LoVo (cell line): ENCODE data around the gene SMIM5.
"Not testable (repeated sequence)": the region's sequence is repeated elsewhere in the genome, so short reads cannot be mapped to it uniquely, and the experiment has no call there.

Experiments
- DNase-seq: peaks from one replicate; pipeline ENCODE4 v3.0.0-alpha.2; 2016; ENCODE audit warnings: low spot score

The SMIM5 gene

GRCh38 chr17:75632863-75633485 is at the start of gene SMIM5:
Gene SMIM5, plus strand, starts transcription at chr17:75633434. Its CDS starts 6,768 bp downstream, at chr17:75640202.
- DNase-seq = peak; percentile 76

GRCh38 chr17:75584849-75585175 is 48.4 kb upstream of the SMIM5 start:
- DNase-seq = no peak

GRCh38 chr17:75587675-75588595 is 45.3 kb upstream of the SMIM5 start, which contains the start of gene MYO15B:
Gene MYO15B, plus strand, starts transcription at chr17:75587800. Its CDS starts 258 bp downstream, at chr17:75588058.
- no peak for DNase-seq

GRCh38 chr17:75588596-75589011 is 44.6 kb upstream of the SMIM5 start:
- DNase-seq = no peak

- DNase-seq = peak; percentile 94
Measured at GRCh38 chr17:75589012-75589918, 44.0 kb upstream of the SMIM5 start.

GRCh38 chr17:75589919-75590303 is 43.3 kb upstream of the SMIM5 start:
- DNase-seq = no peak

- DNase-seq = no peak
Measured at GRCh38 chr17:75590314-75590761, 42.9 kb upstream of the SMIM5 start.

- no peak for DNase-seq
Measured at GRCh38 chr17:75590849-75591721, 42.1 kb upstream of the SMIM5 start.

GRCh38 chr17:75591722-75592302 is 41.4 kb upstream of the SMIM5 start:
- no peak for DNase-seq

GRCh38 chr17:75592348-75593020 is 40.8 kb upstream of the SMIM5 start:
- DNase-seq = no peak

GRCh38 chr17:75593430-75593829 is 39.8 kb upstream of the SMIM5 start:
- not testable (repeated sequence) for DNase-seq

- no peak for DNase-seq
Measured at GRCh38 chr17:75594499-75595283, 38.5 kb upstream of the SMIM5 start.

GRCh38 chr17:75595284-75595919 is 37.8 kb upstream of the SMIM5 start:
- no peak for DNase-seq

GRCh38 chr17:75595920-75596313 is 37.3 kb upstream of the SMIM5 start:
- no peak for DNase-seq

GRCh38 chr17:75596320-75597087 is 36.7 kb upstream of the SMIM5 start:
- no peak for DNase-seq

GRCh38 chr17:75601057-75601987 is 31.9 kb upstream of the SMIM5 start:
- DNase-seq = peak; percentile 89

GRCh38 chr17:75602644-75603043 is 30.6 kb upstream of the SMIM5 start:
- DNase-seq = no peak
